Fibroblast of mammary gland (primary cell): ENCODE results near the gene FRAS1.

Experiments used
- DNase-seq: peaks from one replicate; pipeline ENCODE4 v3.0.0-alpha.2; 2010; ENCODE audit warnings: low read depth
- H3K4me3 ChIP-seq: 2 replicates; pipeline ENCODE4 v1.5.1; 2011; ENCODE audit warnings: low read depth, mild to moderate bottlenecking, low read length, moderate library complexity; ENCODE audit not compliant: control insufficient read depth
- CTCF ChIP-seq: conservative IDR thresholded peaks from 2 replicates; pipeline ENCODE4 v1.5.1; 2011; ENCODE audit warnings: low read depth, low read length, inconsistent platforms; ENCODE audit not compliant: control insufficient read depth, insufficient read depth

FRAS1 gene

DNA sequence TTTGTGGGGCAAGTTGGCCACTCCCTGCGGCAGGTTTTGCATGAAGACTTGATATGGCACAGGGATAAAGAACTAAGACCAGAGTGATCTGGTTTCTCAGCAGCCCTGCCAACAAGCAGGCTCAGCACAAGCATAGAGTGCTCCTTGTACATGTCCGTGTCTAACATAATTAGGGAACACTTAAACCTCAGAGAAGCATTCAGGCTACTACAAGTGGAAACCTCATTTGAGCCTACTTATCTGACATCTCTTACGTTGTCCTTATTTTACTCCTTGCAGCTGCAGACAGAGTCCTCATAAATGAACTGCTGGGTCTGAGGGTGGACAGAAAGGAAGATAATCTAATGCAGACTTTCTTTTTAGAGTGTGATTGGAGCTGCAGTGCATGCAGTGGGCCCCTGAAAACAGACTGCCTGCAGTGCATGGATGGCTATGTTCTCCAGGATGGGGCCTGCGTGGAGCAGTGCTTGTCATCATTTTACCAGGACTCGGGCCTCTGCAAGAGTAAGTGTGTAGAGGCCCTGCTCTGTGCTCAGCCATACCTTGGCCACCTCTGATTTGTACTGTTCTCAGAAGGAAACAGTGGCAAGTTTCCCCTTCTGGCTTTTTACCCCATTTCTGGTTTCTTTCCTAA is 315.3 kb downstream of the FRAS1 start:
- no peak for DNase-seq
- no peak for TF ChIP-seq CTCF
- H3K4me3 ChIP-seq = no peak overlapping the region

GRCh38 chr4:78377555-78377954 is 320.4 kb downstream of the FRAS1 start:
- no peak for TF ChIP-seq CTCF
- no peak for DNase-seq
- H3K4me3 ChIP-seq = no peak overlapping the region

DNA sequence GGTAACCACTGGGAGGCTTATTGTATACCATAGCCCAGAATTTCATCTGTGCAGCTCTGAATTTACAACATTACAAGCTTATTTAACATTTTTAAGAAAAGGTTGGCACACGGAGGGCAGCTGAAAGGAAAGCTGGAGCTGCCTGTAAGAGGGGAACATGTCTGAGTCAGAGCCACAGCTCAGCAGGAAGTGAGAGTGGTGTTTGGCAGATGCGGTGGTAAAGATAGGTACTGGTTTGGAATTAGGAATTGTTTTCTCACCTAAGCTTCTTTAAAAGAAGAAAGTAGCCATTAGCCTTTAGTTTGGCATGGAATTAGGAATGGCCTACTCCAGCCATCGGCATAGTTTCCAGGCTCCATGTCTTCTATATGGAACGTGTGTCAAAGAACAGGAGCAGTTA is 321.9 kb downstream of the FRAS1 start:
- H3K4me3 ChIP-seq = no peak overlapping the region
- DNase-seq = peak; percentile 9
- TF ChIP-seq CTCF = no peak

GRCh38 chr4:78379991-78380729 is 323.0 kb downstream of the FRAS1 start:
- no peak overlapping the region for H3K4me3 ChIP-seq
- no peak for TF ChIP-seq CTCF

GRCh38 chr4:78386679-78387078 is 329.6 kb downstream of the FRAS1 start:
- TF ChIP-seq CTCF = no peak
- DNase-seq = no peak
- H3K4me3 ChIP-seq = no peak overlapping the region

More at GRCh38 chr4:78379991-78380729, 323.0 kb downstream of the FRAS1 start:
- DNase-seq = peak; percentile 32

GRCh38 chr4:78395642-78396041 is 338.5 kb downstream of the FRAS1 start:
- no peak for DNase-seq
- H3K4me3 ChIP-seq = no peak overlapping the region

More at GRCh38 chr4:78395642-78396041, 338.5 kb downstream of the FRAS1 start:
- TF ChIP-seq CTCF = no peak
